ENCODE measurements around the gene CADM1. TPM values are rescaled to one million over a fixed set of nuclear protein-coding genes. Genes with fewer than 3 reads are reported as not detected.

Gene CADM1
- polyA plus RNA-seq, 3 donors = 122 to 132 (median 131) TPM

DNA sequence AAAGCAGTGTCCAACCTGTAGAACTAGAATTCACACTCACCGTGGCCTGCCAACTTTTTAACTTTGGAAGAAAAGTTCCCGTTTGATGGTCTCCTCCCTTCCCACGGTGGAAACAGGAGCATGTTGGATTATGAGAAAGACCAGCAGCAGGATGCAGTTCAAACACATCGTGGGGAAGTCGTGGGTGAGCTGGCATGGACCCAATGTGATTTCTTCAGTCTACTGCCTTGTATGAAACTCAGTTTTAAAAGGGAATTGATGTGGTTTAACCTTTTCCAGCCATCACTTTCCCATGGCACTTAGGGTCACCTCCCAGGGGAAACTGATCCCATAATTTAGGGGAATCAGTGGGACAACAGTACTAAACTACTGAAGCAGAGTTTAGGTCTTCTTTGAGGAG, 318.3 kb downstream of the CADM1 start:
- no peak for DNase-seq

DNA sequence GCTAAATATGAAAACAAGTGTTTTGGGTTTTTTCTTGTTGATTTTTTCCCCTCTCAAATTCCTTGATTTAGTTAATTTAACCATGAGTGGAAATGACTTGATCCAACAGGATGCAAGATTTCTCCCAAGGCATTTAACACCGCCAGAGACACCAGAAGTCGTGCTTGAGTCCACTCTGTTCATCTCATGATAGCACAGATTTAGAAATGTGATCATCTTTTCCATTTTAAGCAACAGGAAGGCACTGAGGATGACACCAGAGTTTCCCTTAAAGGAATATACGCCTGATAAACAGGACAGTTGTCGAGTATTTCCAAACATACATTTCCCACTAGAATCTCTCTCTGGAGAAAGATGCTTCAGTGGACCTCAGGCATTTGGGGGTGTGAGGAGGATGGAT, 318.7 kb downstream of the CADM1 start:
- no peak for DNase-seq

DNA sequence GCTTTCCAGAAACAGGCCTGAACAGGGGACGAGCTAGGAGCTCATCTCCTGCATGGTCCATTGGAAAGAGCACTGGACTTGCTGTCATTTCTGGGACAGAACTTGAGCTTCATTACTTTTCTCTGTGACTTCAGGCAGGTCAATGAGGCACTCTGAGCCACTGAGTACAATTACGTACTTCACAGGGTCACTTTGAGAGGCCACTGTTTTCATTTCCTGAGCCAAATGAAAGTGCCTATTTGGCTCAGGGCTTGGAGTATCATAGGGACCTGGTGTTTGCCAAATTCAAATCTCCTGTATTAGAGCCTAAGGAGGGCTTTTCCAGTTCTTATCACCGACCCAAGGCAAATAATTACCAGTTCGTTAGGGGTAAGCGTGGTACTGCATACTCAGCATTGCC, 319.3 kb downstream of the CADM1 start:
- DNase-seq = no peak

DNA sequence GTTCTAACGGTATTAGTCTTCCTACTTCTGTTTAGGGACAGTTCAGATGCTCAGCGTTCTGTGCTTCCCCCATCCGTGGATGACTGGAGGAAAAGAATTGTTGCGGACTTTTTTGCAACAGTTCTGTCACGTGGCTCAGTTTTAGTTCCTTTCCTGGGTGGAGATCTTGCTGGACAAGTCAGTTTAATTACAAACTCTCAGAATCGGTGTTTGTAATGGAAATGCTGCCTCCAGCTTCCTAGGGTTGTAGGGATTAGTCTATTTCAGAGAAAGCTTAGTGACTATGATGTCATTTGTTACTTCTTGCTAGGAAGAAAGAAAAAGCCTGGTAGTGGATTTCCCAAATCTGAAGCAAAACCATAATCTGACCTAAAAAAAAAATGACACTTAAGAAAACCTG, 320.4 kb downstream of the CADM1 start:
- no peak for DNase-seq

DNA sequence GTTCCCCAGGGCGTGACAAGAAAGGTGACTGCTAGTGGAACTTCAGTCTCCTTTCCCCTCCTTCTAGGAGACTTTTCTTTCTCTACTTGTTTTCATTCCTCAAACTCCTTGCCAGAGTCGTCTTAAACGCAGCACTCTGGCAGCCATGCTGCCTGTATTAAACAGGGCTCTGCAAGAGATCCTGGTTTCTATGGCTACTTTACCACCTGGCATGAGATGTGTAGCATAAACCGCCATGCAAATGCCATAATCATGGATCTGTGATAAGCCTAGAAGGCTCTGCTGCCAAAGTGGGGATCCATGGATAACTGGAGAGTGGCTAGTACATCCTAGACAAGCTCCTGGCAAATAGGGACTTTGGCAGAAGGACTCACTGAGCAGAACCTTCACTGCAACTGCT, 321.1 kb downstream of the CADM1 start:
- DNase-seq = no peak

DNA sequence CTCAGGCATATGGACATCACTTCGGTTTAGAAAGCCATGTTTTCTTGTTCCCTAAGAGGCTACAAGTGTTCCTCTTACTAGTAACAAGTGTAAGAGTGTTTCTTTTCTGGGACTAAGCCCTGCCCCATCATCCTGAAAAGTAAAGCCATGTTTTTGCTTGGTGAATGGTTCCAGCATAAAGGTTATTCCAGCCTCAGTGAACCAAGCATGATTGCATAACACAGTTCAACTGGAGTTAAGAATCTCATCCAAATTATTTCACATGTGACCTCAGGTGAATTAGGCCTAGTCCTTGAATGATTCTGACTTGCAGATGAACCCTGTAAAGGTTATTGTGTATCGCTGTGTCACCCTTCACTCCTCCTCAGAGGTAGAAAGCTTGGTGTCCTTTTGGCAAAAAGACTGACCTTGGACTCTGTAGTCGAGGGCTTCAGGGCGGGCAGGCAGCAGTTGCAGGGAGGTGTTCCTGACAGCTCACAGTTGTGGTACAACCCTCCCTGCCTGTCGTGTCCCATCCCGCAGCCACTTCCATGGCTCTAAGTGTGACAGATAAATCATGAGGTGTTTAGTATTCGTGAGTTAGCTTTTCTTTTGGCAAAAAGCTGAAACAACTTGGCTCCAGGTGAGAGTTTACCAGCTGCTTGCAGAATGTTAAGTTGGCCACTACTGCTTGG, 321.8 kb downstream of the CADM1 start:
- DNase-seq = no peak

DNA sequence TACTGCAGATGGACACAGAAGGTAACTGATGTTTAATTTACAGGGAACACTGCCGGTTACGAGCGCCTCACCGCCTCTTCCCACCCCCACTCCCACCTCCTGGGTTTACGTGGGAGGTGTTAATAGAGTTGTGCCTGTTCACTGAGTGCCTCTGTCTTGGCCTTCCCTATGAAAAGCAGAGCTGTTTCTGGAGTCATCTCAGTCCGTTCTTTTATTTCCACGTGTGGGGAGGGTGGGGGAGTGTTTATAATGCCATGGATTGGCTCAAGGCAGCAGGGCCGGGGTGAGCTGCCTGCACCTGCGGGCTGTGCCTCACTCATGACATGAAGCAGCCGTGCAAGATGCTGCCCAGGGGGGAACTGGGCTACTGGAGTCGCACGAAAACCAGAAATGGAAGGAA, 322.7 kb downstream of the CADM1 start:
- peak; percentile 82 for DNase-seq

DNA sequence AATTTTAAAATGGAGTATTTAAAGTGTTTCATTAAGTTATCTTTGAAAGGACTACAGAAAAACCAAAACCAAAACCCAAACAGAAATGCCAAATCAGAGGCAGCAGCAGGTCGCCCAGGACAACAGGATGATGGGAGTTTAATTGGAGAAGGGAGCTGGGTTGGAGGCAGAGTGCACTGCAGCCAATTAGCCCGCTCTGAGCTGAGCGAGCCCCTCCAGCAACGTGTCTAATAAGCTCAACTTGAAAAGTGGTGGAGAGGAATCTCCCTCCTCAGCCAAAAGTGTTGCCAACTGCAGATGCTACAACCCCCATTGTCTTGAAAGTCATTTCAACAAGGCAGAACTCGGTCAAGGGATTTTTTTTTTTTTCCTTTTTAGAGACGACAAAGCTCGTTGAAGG, 323.9 kb downstream of the CADM1 start:
- no peak for DNase-seq

DNA sequence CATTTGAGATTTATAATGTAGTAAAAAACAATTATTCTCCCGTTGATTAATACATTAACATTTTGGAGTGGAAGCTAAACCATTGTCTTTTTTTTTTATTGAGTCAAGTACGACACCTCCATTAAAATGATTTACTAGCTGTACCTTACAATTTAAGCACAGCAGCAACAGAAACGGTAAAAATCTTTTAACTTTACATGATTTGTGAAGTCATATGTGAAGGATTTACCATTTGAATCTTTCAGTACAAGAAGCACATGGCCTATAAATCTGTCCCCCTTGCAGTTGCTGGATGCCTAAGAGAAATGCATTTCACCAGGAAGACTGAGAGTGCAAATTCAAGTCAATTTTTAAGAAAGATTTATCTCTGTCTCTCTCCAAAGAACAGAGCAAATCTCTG, 324.6 kb downstream of the CADM1 start:
- peak; percentile 63 for DNase-seq

DNA sequence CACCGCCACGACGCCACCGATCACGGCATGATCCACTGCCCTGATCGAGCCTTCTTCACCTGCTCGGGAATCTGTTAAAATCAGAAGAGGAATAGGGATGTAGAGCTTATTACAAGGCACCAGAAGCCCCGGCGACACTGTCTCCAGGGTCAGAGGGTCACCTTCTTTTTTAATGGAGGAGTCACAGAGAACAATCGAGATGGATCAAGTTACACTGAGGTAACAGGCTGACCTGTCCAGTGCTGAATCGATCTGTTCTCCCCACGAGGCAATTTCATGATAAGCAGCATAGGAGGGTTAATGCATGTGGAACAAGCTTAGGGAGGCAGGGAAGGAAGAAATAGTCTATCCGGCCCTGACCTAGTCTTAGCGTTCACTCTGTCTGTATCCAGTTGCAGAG, 325.5 kb downstream of the CADM1 start:
- no peak for DNase-seq

DNA sequence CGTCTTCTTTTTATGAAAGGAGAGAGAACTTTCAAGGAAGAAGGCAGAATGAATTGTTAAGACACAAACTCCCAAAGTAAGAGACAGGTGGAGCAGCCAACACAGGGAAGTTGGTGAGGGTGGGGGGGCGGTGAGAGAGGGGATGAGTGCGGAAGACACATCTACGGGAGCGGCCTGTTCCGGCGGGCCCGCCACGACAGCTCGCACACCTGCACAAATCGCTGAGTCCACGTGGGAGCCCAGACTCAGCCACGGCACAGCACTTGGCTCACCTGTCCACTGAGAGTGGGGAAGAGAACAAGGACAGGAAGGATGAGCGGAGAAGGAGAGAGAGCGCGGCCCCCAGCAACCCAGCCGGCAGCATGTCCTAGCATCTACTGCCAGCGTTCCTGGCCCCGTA, 331.1 kb downstream of the CADM1 start:
- DNase-seq = no peak

DNA sequence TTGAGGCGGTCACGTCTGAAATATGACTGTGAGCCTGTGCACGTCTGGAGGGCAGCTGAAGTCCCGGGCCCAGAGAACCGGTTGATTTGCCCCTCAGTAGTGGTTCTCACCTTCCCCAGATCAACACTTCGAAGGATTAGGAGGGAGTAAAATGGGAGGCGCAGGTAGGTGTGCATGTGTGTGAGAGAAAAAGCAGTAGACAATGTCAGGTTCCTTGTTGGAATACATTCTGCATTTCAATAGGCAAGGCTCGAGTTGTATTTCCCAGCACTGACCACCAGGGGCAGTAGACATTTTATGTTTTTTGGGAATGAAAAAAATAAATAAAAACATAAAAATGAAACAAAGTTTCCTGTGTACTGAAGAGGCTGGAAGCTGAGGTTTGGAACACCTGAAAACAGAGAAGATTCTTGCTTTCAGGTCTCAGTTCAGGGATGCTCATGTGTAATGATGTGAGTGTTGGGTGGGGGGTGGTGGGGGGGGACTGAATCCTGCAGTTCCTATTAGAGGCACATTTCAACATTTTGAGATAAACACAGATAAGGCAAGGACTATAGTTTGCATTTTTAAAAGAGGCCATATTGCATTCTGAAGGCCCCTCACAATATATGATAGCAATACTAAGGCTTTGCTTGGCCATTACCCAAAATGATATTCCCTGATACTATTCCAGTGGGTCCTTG, 333.9 kb downstream of the CADM1 start:
- no peak for DNase-seq

DNA sequence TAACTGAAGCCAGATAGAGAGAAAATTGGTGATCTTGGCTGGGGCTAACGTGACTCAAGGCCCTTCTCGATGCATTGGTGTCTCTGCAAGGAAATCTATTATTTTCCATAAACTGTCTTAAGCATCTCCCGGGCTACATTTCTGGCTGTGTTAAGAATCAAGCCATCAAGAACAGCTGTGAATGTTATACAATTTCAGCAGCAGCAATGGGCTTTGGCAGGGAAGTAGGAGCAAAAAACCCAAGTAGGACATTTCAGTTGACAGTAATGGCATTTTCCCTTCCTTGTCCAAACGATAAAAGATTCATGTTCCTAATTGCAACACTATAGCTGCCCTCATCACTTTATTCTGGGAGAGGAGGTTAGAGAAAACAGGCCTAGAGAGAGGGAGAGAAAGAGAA, 335.0 kb downstream of the CADM1 start:
- no peak for DNase-seq

DNA sequence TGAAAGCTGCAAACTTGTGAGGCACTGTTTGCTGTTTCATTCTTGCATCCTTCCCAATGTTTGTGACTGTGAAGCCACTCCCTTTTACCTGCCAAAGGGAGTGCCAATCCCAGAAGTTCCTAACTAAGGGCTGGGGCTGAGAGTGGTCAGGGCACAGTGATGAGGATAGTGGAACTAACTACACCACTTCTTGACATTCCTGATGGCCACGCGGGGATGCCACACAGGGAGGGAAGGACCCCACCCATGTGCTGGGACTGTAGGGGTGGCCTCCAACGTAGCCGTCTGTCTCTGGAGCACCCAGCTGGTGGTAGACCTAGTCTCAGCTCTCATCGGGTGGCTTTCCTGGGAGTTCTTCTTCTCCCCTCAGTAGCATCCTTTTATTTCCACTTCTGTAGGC, 335.5 kb downstream of the CADM1 start:
- no peak for DNase-seq

DNA sequence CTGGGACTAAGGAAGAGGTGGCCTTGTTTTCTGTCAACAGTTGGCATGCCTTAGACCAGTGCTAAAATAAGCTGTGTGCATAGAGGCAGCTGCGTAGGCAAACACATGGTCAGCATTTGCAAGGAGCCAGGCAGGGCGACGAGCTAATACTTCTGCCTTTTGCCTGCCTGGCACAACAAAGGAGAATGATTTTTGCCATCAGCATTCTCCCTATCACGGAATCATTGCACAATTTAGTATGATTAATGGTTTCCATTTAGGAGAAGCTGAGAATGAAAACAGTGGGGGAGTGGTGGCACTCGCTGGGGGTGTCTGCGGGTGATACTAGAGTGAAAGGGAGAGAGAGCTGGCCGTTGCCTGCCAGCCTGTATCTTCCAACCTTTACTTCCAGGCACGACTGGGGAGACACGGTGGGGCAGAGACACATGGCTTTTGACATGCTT, 336.0 kb downstream of the CADM1 start:
- DNase-seq = no peak

DNA sequence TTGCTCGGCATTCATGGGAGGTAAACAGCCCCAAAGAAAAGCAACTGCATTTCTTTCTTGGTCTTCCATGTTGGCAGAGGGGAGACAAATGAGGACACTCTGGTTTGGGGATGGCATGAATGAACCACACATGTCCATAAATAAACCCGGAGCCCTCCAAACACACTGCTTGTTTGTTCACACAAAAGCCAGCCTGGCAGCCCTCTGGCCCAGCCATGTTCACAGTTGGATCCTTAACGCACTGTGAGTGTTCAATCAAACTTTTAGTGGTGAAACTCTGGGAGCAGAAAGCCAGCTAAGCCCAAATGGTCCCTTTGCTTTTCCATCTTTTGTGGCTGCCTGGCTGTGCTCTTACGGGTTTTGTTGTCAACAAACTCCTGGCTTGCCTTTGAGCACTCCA, 336.8 kb downstream of the CADM1 start:
- no peak for DNase-seq

DNA sequence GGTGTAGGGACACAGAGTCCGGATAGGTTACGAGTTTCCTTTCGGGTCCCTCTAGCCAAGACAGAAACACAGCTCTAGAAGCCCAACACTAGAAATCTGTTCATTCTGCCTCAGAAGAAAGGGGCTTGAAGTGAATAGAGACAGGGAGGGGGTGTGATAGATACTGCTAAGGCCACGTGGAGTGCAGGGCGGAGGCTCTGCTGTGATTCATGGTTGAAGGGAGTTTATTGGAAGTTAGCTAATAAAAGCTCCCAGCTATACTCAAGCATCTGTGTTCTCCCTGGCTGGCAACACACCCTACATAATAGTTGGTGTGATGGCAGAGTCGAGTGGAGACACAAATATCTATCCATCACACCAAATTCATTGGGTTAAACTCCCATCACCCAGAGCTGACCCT, 337.4 kb downstream of the CADM1 start:
- DNase-seq = no peak

DNA sequence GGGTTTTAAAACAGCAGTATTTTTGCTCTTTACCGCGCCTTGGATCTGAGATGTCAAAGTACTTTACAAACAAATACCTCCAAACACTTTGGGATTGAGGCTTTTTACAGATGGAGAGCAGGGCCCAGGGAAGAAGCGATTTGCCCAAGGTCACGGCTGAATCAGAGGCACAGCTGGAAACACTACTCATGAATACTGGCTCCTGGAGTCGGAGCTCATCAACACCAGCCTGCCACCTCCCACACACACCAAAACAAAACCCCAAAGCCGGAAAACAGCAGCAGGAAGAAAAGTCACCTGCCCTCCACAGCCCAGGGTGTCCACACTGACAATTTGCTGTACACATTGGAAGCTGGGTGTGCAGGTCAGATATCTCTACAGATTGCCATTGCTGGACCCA, 339.4 kb downstream of the CADM1 start:
- DNase-seq = peak; percentile 36

DNA sequence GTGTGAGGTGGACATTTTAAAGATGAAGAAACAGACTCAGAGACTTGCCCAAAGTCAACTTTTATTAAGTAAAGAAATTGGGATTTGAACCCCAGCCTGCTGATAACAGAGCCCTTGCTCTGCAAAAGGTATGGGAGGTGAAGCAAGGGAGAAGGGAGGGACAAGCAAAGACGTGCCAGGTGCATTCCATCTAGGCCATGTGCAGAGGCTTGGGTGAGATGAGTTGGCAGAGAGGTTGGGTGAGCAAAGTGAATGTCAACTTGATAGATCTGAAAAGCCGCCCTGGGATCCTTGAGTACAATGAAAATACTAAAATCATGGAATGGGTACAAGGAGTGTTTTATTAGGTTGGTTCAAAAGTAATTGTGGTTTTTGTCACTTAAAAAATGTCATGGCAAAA, 341.3 kb downstream of the CADM1 start:
- no peak for DNase-seq

DNA sequence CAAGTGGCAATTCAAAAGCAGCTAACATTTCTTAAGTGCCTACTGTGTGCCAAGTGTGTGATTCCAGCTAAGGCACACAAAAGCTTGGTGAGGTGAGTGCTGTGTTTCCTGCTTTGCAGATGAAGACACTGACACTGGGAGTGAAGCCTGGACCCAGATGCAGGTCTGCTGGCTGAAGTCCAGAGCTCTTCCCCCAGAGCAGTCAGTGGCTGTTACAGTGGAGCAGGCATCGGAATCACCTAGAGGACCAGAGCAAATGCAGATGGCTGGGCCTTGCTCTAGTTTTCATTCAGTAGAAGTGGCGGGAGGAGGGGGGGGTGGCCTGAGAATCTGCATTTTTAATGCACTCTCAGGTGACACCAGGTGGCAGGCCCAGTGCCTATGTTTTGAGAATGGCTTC, 342.3 kb downstream of the CADM1 start:
- no peak for DNase-seq

DNA sequence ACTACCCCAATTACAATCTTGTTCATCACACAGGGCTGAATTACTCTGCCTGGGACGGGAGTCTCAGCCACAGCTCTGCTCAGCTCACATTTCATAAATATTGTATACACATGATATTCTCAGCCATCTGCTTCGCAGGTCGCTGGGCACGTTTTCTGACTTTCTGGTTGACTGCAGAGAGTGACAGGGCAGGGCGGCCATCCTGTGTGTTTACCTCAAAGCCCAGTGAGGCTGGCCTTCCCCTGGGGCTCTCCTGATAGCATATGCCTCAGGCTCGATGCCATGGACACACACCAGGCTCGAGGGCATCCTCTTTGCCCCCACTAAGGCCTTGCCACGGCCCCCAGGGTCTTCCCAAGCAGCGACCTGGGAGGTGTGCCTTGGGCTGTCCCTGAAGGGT, 345.0 kb downstream of the CADM1 start:
- DNase-seq = no peak

DNA sequence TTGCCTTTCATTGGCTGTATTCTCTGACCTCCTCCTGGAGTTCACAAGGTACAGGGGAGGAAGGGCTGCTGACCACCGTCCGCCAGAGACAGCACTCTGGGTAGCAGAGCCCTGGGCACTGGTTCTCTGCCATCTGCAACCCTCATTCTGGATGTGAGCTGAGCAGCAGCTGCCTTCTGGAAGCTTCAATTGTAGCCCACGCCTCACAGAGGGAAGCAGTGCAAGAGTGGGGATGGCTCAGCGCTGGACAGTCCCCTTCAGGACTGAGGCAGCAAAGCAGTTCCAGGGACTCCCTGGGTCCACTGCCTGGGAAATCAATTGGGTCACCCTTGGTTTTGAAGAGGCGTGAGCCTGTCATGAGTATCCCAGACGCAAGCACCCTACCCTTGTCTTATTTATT, 346.2 kb downstream of the CADM1 start:
- no peak for DNase-seq

DNA sequence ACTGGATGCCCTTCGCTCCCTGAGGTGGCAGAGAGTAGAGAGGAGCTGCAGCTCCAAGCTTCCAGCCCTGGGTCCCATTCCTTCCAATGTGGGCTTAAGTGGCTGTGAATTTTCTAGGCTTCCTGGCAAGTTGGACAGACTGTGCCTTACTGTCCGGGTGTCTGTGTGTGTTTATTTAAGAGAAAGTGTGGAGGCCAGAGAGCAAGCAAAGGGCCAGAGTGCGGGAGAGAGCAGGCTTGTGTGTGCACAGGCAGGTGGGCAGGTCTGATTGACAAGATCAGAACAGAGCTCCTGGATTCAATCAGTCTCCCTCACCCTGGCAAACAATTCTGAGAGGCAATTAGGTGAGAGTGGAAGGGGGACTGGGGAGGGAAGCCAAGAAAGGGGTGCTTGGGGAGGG, 347.0 kb downstream of the CADM1 start:
- no peak for DNase-seq

DNA sequence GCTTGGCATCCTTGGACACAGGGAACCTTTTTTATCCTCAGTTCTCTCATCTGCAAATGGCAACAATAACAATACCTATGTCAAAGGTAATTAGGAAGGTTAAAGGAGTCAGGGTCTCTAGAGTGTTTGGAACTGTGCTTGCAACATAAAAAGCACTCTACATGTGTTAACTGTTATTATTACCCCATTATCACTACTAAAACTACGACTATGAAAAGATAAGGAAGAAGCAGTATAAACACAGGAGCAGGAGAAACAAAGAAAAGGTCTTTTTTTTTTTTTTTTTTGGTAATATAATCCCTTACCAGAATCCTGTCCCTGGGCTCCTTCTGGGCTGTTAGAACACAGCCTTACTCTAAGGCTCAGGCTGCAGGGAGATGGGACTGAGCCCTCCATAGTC, 348.2 kb downstream of the CADM1 start:
- no peak for DNase-seq
